Measurements from ENCODE around the gene SYNPR. TPM values are rescaled to one million over a fixed set of nuclear protein-coding genes. Genes with fewer than 3 reads are reported as not detected.
A peak's percentile ranks its signal among the peaks of the same experiment; 100 is the strongest.

The SYNPR gene
- total RNA-seq, 1 donor from 2014 or later = not detected

- DNase-seq (no peak), ATAC-seq (no peak)
- Histone ChIP-seq H3K36me3 (no peaks in the 10 kb centered on the region), H3K4me3 (no peak overlapping the region), H3K27ac (no peak overlapping the region), H3K9me3 (no peaks in the 10 kb centered on the region), H3K27me3 (ENCODE audit: low read depth) (no peaks in the 10 kb centered on the region), H3K4me1 (no peaks in the 10 kb centered on the region)
- no peak for TF ChIP-seq CTCF (IDR thresholded peaks at IDR 0.05)
- intact Hi-C loops (cut with DNase I) = no loop called here
Observed at GRCh38 chr3:63290686-63291085, 12.6 kb downstream of the SYNPR start.

- no peak for TF ChIP-seq CTCF (IDR thresholded peaks at IDR 0.05)
- intact Hi-C loops (cut with DNase I) = no loop called here
- ATAC-seq (no peak), DNase-seq (no peak)
- Histone ChIP-seq H3K4me3 (no peak overlapping the region), H3K4me1 (no peaks in the 10 kb centered on the region), H3K36me3 (no peaks in the 10 kb centered on the region), H3K27ac (no peak overlapping the region), H3K9me3 (no peaks in the 10 kb centered on the region), H3K27me3 (ENCODE audit: low read depth) (no peaks in the 10 kb centered on the region)
Observed at GRCh38 chr3:63294332-63294731, 16.2 kb downstream of the SYNPR start.

- H3K27me3 ChIP-seq (ENCODE audit: low read depth) = no peaks in the 10 kb centered on the region
- no peak for DNase-seq
- H3K4me1 ChIP-seq = no peaks in the 10 kb centered on the region
- no peak overlapping the region for H3K27ac ChIP-seq
- intact Hi-C loops (cut with DNase I) = no loop called here
- no peak for ATAC-seq
- H3K4me3 ChIP-seq = no peak overlapping the region
- H3K36me3 ChIP-seq = no peaks in the 10 kb centered on the region
- H3K9me3 ChIP-seq = no peaks in the 10 kb centered on the region
- no peak for TF ChIP-seq CTCF (IDR thresholded peaks at IDR 0.05)
Observed at GRCh38 chr3:63295356-63295755, 17.2 kb downstream of the SYNPR start.

- Histone ChIP-seq H3K36me3 (no peaks in the 10 kb centered on the region), H3K27ac (no peak overlapping the region), H3K4me1 (no peaks in the 10 kb centered on the region), H3K9me3 (no peaks in the 10 kb centered on the region), H3K4me3 (no peak overlapping the region), H3K27me3 (ENCODE audit: low read depth) (no peaks in the 10 kb centered on the region)
- ATAC-seq (peak in 1 of 2 donors; percentile 14), DNase-seq (no peak)
- intact Hi-C loops (cut with DNase I) = no loop called here
- no peak for TF ChIP-seq CTCF (IDR thresholded peaks at IDR 0.05)
Observed at GRCh38 chr3:63295806-63296205, 17.7 kb downstream of the SYNPR start.

- Histone ChIP-seq H3K27me3 (ENCODE audit: low read depth) (no peaks in the 10 kb centered on the region), H3K27ac (no peak overlapping the region), H3K4me1 (no peaks in the 10 kb centered on the region), H3K9me3 (no peaks in the 10 kb centered on the region), H3K4me3 (no peak overlapping the region), H3K36me3 (no peaks in the 10 kb centered on the region)
- TF ChIP-seq CTCF (IDR thresholded peaks at IDR 0.05) = no peak
- ATAC-seq (no peak), DNase-seq (no peak)
- intact Hi-C loops (cut with DNase I) = no loop called here
Observed at GRCh38 chr3:63296249-63296648, 18.1 kb downstream of the SYNPR start.

- H3K27ac ChIP-seq = no peak overlapping the region
- ATAC-seq (no peak), DNase-seq (no peak)
- H3K36me3 ChIP-seq = no peaks in the 10 kb centered on the region
- no peaks in the 10 kb centered on the region for H3K4me1 ChIP-seq
- no peaks in the 10 kb centered on the region for H3K9me3 ChIP-seq
- H3K4me3 ChIP-seq = no peak overlapping the region
- no peak for TF ChIP-seq CTCF (IDR thresholded peaks at IDR 0.05)
- H3K27me3 ChIP-seq (ENCODE audit: low read depth) = no peaks in the 10 kb centered on the region
- intact Hi-C loops (cut with DNase I) = no loop called here
Observed at GRCh38 chr3:63303238-63303637, 25.1 kb downstream of the SYNPR start.

Measured in lower lobe of right lung (tissue), 2 donors.